GM21367 (cell line): ENCODE results near the gene GLIS1.

Source experiments
- ATAC-seq: cut with Tn5 transposase; IDR thresholded peaks from one replicate; pipeline ENCODE4 v1.9.1; 2021; ENCODE audit not compliant: unreplicated experiment

The GLIS1 gene

GRCh38 chr1:53736290-53736689 is 2.7 kb downstream of the GLIS1 start:
- ATAC-seq: no peak

- ATAC-seq: no peak
Observed at GRCh38 chr1:53735681-53736080, 3.3 kb downstream of the GLIS1 start.

- ATAC-seq: no peak
Observed at GRCh38 chr1:53735261-53735660, 3.7 kb downstream of the GLIS1 start.

- no peak for ATAC-seq
Observed at GRCh38 chr1:53734650-53735211, 4.2 kb downstream of the GLIS1 start.

- no peak for ATAC-seq
Observed at GRCh38 chr1:53733975-53734649, 4.9 kb downstream of the GLIS1 start.

GRCh38 chr1:53733447-53733931 is 5.5 kb downstream of the GLIS1 start:
- no peak for ATAC-seq

- ATAC-seq: no peak
Observed at GRCh38 chr1:53732912-53733317, 6.0 kb downstream of the GLIS1 start.

- no peak for ATAC-seq
Observed at GRCh38 chr1:53732409-53732808, 6.6 kb downstream of the GLIS1 start.

GRCh38 chr1:53731779-53732305 is 7.1 kb downstream of the GLIS1 start:
- no peak for ATAC-seq

- ATAC-seq: no peak
Observed at GRCh38 chr1:53731043-53731600, 7.8 kb downstream of the GLIS1 start.

- no peak for ATAC-seq
Observed at GRCh38 chr1:53730224-53730865, 8.6 kb downstream of the GLIS1 start.

- ATAC-seq: no peak
Observed at GRCh38 chr1:53729456-53730223, 9.3 kb downstream of the GLIS1 start.

- no peak for ATAC-seq
Observed at GRCh38 chr1:53728702-53729455, 10.1 kb downstream of the GLIS1 start.

GRCh38 chr1:53728196-53728595 is 10.8 kb downstream of the GLIS1 start:
- no peak for ATAC-seq

- ATAC-seq: no peak
Observed at GRCh38 chr1:53727461-53728092, 11.4 kb downstream of the GLIS1 start.

GRCh38 chr1:53726009-53726600 is 12.9 kb downstream of the GLIS1 start:
- no peak for ATAC-seq

GRCh38 chr1:53725238-53725689 is 13.7 kb downstream of the GLIS1 start:
- ATAC-seq: no peak

- no peak for ATAC-seq
Observed at GRCh38 chr1:53722025-53722424, 16.9 kb downstream of the GLIS1 start.

GRCh38 chr1:53721088-53721487 is 17.9 kb downstream of the GLIS1 start:
- ATAC-seq: no peak
